HL-60 (cell line): ENCODE measurements around the gene PPIE.

Experiments used
- DNase-seq, 2 experiments: peaks; one replicate each; pipeline ENCODE4 v3.0.0-alpha.2; 2010 to 2020; ENCODE audit warnings: low read depth in 1 of 2, low spot score in 1 of 2
- H3K27ac ChIP-seq: fragments of 250-450 bp; sonication (Bioruptor Pico); replicated peaks from 2 replicates; pipeline ENCODE4 v1.5.1; 2020; ENCODE audit warnings: mild to moderate bottlenecking, moderate library complexity
- H3K27me3 ChIP-seq: fragments of 250-450 bp; sonication (Bioruptor Pico); 2 replicates; pipeline ENCODE4 v1.5.1; 2021; ENCODE audit warnings: mild to moderate bottlenecking, moderate library complexity; ENCODE audit not compliant: insufficient read depth, poor library complexity, severe bottlenecking
- H3K4me3 ChIP-seq: replicated peaks from 2 replicates; pipeline ENCODE4 v1.5.1; 2011; ENCODE audit warnings: mild to moderate bottlenecking, control low read depth, low read length; ENCODE audit not compliant: insufficient read depth
- GABPA ChIP-seq: IDR thresholded peaks from 2 replicates; pipeline ENCODE4 v1.6.1; 2012; ENCODE audit warnings: low read depth
- POLR2AphosphoS5 ChIP-seq: IDR thresholded peaks from 2 replicates; pipeline ENCODE4 v1.6.1; 2012; ENCODE audit warnings: low read depth
- SPI1 ChIP-seq: IDR thresholded peaks from 2 replicates; pipeline ENCODE4 v1.6.1; 2012; ENCODE audit warnings: low read depth, mild to moderate bottlenecking, borderline replicate concordance
- TF ChIP-seq, protein P1 (sequence below): IDR thresholded peaks from 2 replicates; pipeline ENCODE4 v1.6.1; 2012; ENCODE audit warnings: low read depth; ENCODE audit not compliant: insufficient replicate concordance
- TF ChIP-seq, protein P2 (sequence below): IDR thresholded peaks from one replicate; pipeline ENCODE4 v1.5.1; 2011; ENCODE audit warnings: low read length, control low read depth, inconsistent platforms; ENCODE audit not compliant: insufficient read depth

PPIE gene

DNA sequence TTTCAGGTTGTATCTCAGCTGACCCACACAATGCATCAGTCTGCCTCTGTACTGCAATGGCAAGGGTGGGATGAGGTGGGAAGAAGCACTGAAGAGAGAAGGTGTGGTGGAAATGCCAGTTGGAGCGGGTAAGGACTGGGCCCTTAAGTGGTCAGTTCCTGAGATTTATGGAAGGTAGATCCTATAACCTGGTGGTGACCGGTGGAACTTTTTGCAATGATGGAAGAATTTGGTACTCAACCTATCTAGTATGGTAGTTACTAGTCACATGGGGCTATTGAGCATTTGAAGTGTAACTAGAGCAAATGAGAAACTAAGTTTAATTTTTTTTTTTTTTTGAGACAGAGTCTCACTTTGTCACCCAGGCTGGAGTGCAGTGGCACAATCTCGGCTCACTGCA lies 39.3 kb upstream of the PPIE start:
- Histone ChIP-seq H3K27me3 (peaks cover 4% of the 10 kb centered on the region), H3K27ac (no peak overlapping the region), H3K4me3 (no peak overlapping the region)
- no peak for DNase-seq
- TF ChIP-seq, protein P1, sequence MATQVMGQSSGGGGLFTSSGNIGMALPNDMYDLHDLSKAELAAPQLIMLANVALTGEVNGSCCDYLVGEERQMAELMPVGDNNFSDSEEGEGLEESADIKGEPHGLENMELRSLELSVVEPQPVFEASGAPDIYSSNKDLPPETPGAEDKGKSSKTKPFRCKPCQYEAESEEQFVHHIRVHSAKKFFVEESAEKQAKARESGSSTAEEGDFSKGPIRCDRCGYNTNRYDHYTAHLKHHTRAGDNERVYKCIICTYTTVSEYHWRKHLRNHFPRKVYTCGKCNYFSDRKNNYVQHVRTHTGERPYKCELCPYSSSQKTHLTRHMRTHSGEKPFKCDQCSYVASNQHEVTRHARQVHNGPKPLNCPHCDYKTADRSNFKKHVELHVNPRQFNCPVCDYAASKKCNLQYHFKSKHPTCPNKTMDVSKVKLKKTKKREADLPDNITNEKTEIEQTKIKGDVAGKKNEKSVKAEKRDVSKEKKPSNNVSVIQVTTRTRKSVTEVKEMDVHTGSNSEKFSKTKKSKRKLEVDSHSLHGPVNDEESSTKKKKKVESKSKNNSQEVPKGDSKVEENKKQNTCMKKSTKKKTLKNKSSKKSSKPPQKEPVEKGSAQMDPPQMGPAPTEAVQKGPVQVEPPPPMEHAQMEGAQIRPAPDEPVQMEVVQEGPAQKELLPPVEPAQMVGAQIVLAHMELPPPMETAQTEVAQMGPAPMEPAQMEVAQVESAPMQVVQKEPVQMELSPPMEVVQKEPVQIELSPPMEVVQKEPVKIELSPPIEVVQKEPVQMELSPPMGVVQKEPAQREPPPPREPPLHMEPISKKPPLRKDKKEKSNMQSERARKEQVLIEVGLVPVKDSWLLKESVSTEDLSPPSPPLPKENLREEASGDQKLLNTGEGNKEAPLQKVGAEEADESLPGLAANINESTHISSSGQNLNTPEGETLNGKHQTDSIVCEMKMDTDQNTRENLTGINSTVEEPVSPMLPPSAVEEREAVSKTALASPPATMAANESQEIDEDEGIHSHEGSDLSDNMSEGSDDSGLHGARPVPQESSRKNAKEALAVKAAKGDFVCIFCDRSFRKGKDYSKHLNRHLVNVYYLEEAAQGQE: no peak
- TF ChIP-seq, protein P2, sequence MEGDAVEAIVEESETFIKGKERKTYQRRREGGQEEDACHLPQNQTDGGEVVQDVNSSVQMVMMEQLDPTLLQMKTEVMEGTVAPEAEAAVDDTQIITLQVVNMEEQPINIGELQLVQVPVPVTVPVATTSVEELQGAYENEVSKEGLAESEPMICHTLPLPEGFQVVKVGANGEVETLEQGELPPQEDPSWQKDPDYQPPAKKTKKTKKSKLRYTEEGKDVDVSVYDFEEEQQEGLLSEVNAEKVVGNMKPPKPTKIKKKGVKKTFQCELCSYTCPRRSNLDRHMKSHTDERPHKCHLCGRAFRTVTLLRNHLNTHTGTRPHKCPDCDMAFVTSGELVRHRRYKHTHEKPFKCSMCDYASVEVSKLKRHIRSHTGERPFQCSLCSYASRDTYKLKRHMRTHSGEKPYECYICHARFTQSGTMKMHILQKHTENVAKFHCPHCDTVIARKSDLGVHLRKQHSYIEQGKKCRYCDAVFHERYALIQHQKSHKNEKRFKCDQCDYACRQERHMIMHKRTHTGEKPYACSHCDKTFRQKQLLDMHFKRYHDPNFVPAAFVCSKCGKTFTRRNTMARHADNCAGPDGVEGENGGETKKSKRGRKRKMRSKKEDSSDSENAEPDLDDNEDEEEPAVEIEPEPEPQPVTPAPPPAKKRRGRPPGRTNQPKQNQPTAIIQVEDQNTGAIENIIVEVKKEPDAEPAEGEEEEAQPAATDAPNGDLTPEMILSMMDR: no peak
- TF ChIP-seq GABPA: no peak
- TF ChIP-seq SPI1: no peak
- no peak for TF ChIP-seq POLR2AphosphoS5

DNA sequence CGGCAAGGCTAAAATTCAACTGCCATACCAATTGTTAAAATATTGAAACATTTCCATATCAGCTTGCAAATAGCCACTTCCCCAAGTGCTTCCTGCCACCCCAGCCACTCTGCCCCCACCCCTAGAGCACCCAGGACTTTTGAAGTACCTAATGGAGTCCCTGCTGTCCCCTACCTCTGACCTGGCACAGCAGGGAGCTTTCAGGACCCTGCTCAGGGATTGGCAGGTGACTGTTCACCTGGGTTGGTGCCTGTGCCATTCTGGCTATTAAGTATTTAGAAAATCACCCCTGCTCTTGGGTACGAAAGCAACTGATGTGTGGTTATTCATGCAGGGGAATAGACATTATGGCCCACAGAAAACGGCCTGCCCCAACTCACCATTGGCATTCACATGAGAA lies 38.3 kb upstream of the PPIE start:
- no peak for DNase-seq
- Histone ChIP-seq H3K4me3 (no peak overlapping the region), H3K27ac (no peak overlapping the region), H3K27me3 (no peaks in the 10 kb centered on the region)
- TF ChIP-seq SPI1: no peak

DNA sequence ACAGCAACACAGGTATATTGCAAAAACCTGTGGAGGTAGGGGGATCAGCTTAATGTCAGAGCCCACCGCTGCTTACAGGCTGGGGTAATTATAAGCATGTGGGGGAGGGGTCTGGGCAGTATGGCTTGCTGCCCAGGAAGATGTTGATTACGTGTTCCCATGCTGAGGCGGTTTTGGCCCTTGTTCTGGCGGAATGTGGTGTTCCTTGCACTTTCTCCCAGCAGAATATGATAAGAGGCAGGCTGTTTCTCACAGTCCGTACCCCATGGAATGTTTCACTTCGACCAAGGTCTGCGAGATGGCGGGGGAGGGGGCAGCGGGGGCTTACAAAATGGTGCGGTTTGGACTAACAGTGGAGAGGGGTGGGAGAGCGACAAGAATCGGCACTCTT lies 37.6 kb upstream of the PPIE start:
- TF ChIP-seq GABPA: no peak
- TF ChIP-seq POLR2AphosphoS5: no peak
- TF ChIP-seq SPI1: no peak
- TF ChIP-seq, protein P1: no peak
- TF ChIP-seq, protein P2: no peak
- Histone ChIP-seq H3K27me3 (no peaks in the 10 kb centered on the region), H3K4me3 (no peak overlapping the region), H3K27ac (no peak overlapping the region)
- no peak for DNase-seq

DNA sequence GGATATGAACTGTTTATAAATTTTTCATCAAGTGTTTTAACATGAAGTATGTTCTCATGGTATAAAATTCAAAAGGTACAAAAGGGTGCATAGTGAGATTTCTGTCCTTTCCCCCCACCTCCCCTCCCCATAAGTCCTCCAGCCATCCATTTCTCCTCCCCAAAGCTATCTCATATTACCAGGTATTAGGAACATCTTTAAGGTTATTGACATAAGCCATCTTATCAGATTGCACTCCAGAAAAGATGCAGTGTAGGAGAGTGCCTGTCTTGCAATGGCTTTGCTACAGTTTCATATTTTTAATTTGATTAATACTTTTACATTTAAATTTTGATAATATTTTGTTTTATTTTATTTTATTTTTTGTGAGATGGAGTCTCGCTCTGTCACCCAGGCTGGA lies 33.9 kb upstream of the PPIE start:
- TF ChIP-seq, protein P2: no peak
- TF ChIP-seq GABPA: no peak
- TF ChIP-seq, protein P1: no peak
- no peak for TF ChIP-seq SPI1
- no peak for TF ChIP-seq POLR2AphosphoS5
- Histone ChIP-seq H3K27ac (no peak overlapping the region), H3K27me3 (peaks cover 3% of the 10 kb centered on the region), H3K4me3 (no peak overlapping the region)
- no peak for DNase-seq
